GM20000 (cell line): Measurements from ENCODE around the gene GNE.

Source experiments
- DNase-seq: peaks from one replicate; pipeline ENCODE4 v3.0.0; 2012; ENCODE audit warnings: low spot score
- CTCF ChIP-seq: IDR thresholded peaks from 2 replicates; pipeline ENCODE4 v1.5.1; 2012; ENCODE audit warnings: mild to moderate bottlenecking, control low read depth; ENCODE audit errors: extremely low read depth, missing control alignments

GNE gene

GRCh38 chr9:36293918-36294317 lies 35.7 kb upstream of the GNE start:
- no peak for DNase-seq
- no peak for TF ChIP-seq CTCF

- DNase-seq: no peak
- TF ChIP-seq CTCF: no peak
Observed at GRCh38 chr9:36293171-36293570, 34.9 kb upstream of the GNE start.

GRCh38 chr9:36292641-36293040 lies 34.4 kb upstream of the GNE start:
- no peak for DNase-seq
- no peak for TF ChIP-seq CTCF

GRCh38 chr9:36290996-36291395 lies 32.7 kb upstream of the GNE start:
- no peak for TF ChIP-seq CTCF
- no peak for DNase-seq

GRCh38 chr9:36289836-36290435 lies 31.7 kb upstream of the GNE start:
- no peak for TF ChIP-seq CTCF
- no peak for DNase-seq

GRCh38 chr9:36288070-36288469 lies 29.8 kb upstream of the GNE start:
- TF ChIP-seq CTCF: no peak
- DNase-seq: no peak

- no peak for DNase-seq
- TF ChIP-seq CTCF: no peak
Observed at GRCh38 chr9:36286388-36286787, 28.1 kb upstream of the GNE start.
